Lower leg skin (tissue), 4 donors: ENCODE data around the gene IL17RB. TPM values are rescaled to one million over a fixed set of nuclear protein-coding genes. Genes with fewer than 3 reads are reported as not detected.

Source experiments
- DNase-seq, 2 donors: peaks; one replicate each; pipeline ENCODE4 v3.0.0-alpha.2; 2019; ENCODE audit warnings: low spot score in 2 of 2
- H3K4me3 ChIP-seq: fragments of 200-600 bp; sonication (generic); 2 replicates; pipeline ENCODE4 v1.5.1; 2017; ENCODE audit warnings: mild to moderate bottlenecking, low read depth; ENCODE audit not compliant: poor library complexity, severe bottlenecking
- CTCF ChIP-seq, 3 donors: fragments of 450-650 bp; IDR thresholded peaks; one replicate each; pipeline ENCODE4 v1.5.1; 2016; ENCODE audit warnings: antibody characterized with exemption in 3 of 3, mild to moderate bottlenecking in 3 of 3, moderate library complexity in 2 of 3
- POLR2A ChIP-seq, 2 donors: fragments of 450-650 bp; IDR thresholded peaks; one replicate each; pipeline ENCODE4 v1.6.1; 2016 to 2017; ENCODE audit warnings: antibody characterized with exemption in 2 of 2, mild to moderate bottlenecking in 1 of 2, moderate library complexity in 1 of 2
- WGBS, 2 donors: methylation state at CpG; one replicate each; pipeline ENCODE4 v1.1.5; 2018; 5-methylcytosine and 5-hydroxymethylcytosine counted together
- intact Hi-C: fragments of 100-400 bp; cut with DNase I; formaldehyde crosslinking; loops from one replicate; pipeline ENCODE4 v1.15.0; 2023; ENCODE audit warnings: low total_unique reads
- total RNA-seq, 4 donors: library from RNA; depleted of rRNA; stranded (reverse); fragments of >200 nt; gene quantifications; one replicate each; pipeline ENCODE4 v1.1.0, GENCODE V29; 2016

IL17RB gene
- total RNA-seq, 4 donors from 2014 or later = 0.63 to 1.9 (median 0.81) TPM; not detected in 1

- intact Hi-C loops = no loop called here
- TF ChIP-seq POLR2A (IDR thresholded peaks at IDR 0.05) (no peak), CTCF (IDR thresholded peaks at IDR 0.05) (no peak)
- no peak overlapping the region for H3K4me3 ChIP-seq
- DNase-seq = no peak
- WGBS, 2 donors = 83 to 87% methylated on average over 4 of the region's 4 CpGs
Measured at GRCh38 chr3:53883008-53883407, 36.6 kb downstream of the IL17RB start.

DNA sequence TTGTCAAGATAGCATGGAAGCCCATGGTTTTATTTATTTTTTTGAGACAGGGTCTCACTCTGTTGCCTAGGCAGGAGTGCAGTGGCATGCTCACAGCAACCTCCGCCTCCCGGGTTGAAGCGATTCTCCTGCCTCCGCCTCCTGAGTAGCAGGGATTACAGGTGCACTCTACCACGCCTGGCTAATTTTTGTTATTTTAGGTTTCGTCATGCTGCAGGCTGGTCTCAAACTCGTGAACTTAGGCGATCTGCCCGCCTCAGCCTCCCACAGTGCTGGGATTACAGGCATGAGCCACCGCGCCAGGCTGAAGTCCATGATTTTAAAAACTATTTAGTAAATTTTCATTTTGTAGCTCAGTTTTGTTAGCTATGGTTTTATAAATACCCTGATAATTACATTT, 38.3 kb downstream of the IL17RB start:
- no peak for DNase-seq
- no peak for TF ChIP-seq CTCF (IDR thresholded peaks at IDR 0.05)
- TF ChIP-seq POLR2A (IDR thresholded peaks at IDR 0.05) = no peak
- intact Hi-C loops = no loop called here
- WGBS, 2 donors = 88 to 97% methylated on average over 11 of the region's 11 CpGs
- H3K4me3 ChIP-seq = no peak overlapping the region

- H3K4me3 ChIP-seq = no peak overlapping the region
- DNase-seq = no peak
- intact Hi-C loops = no loop called here
- TF ChIP-seq CTCF (IDR thresholded peaks at IDR 0.05) = no peak
- TF ChIP-seq POLR2A (IDR thresholded peaks at IDR 0.05) = no peak
- 90 to 91% methylated on average over 3 of the region's 3 CpGs for WGBS, 2 donors
Measured at GRCh38 chr3:53885239-53885638, 38.9 kb downstream of the IL17RB start.

- intact Hi-C loops = no loop called here
- H3K4me3 ChIP-seq = no peak overlapping the region
- TF ChIP-seq POLR2A (IDR thresholded peaks at IDR 0.05) (no peak), CTCF (IDR thresholded peaks at IDR 0.05) (no peak)
- DNase-seq = no peak
Measured at GRCh38 chr3:53887446-53887845, 41.1 kb downstream of the IL17RB start.

- intact Hi-C loops = no loop called here
- no peak overlapping the region for H3K4me3 ChIP-seq
- TF ChIP-seq CTCF (IDR thresholded peaks at IDR 0.05) = no peak
- no peak for TF ChIP-seq POLR2A (IDR thresholded peaks at IDR 0.05)
- no peak for DNase-seq
- WGBS, 2 donors = 96 to 97% methylated on average over 1 of the region's 1 CpG
Measured at GRCh38 chr3:53888232-53888631, 41.9 kb downstream of the IL17RB start.

DNA sequence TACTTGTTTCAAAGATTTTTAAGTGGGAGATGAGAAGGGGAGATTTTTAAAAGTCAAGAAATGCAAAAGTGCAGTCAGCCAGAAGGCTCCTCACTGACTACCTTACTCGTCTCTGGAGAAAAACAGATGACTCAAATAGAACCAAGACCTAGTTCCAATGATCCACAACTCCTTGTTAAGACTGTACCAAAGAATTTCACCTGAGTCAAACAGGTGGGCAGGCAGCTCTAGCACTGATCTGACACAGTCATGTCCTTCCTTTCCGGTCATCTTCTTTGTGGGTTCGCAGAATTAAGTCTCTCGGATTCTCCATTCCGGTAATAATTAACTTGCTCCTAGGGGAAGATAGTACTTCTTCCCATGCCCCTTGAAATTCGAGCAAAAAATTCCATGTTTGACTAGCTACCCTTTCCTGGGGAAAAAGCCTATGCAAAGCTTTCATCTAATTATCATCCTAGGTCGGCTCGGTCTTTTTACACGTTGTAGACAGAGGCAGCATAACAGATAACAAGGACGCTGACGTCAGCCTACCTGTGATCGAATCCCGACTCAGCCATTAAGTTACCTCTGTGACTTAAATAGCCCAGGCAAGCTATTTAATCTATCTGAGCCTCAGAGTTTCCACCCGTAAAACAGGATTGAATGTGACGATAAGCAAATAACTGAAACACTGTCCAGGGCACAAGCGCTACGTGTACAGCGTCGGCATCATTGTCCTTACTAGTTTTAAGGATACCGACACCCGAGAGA, 44.5 kb downstream of the IL17RB start:
- peak overlapping the region; percentile 86 for H3K4me3 ChIP-seq
- DNase-seq = no peak
- WGBS, 2 donors = 5 to 7% methylated on average over 19 to 21 of the region's 21 CpGs
- TF ChIP-seq POLR2A (IDR thresholded peaks at IDR 0.05) (no peak), CTCF (IDR thresholded peaks at IDR 0.05) (no peak)
- intact Hi-C loops = no loop called here
